ENCODE results near the gene TUT1.

Gene TUT1

GRCh38 chr11:62545437-62546243 is 45.7 kb downstream of the TUT1 start:
- peak overlapping the region; percentile 79 for H3K27ac ChIP-seq
- H3K36me3 ChIP-seq (ENCODE audit: insufficient read depth) = no peaks in the 10 kb centered on the region
- no peak for TF ChIP-seq CTCF (conservative IDR thresholded peaks at IDR 0.05; ENCODE audit: low read depth, low read length)
- H3K4me2 ChIP-seq = peak overlapping the region; percentile 99
- H3K27me3 ChIP-seq (ENCODE audit: insufficient read depth, low read depth) = no peaks in the 10 kb centered on the region
- peaks cover 56% of the 10 kb centered on the region for H3K4me1 ChIP-seq (ENCODE audit: low read depth, poor library complexity, severe bottlenecking)
- H4K20me1 ChIP-seq (ENCODE audit: insufficient read depth) = peaks cover 10% of the 10 kb centered on the region; the same call in 1 of the 2 replicates
- H3K79me2 ChIP-seq (ENCODE audit: insufficient read depth, low read depth) = peaks cover 59% of the 10 kb centered on the region
- peak overlapping the region; percentile 34; the same call in 1 of the 2 replicates for H2AFZ ChIP-seq (ENCODE audit: low read depth)
- H3K9ac ChIP-seq = peak overlapping the region; percentile 73
- no peak overlapping the region for H3K4me3 ChIP-seq (IDR thresholded peaks at IDR 0.05; ENCODE audit: insufficient read depth, low read depth, low read length)

GRCh38 chr11:62544581-62545436 is 46.5 kb downstream of the TUT1 start:
- no peaks in the 10 kb centered on the region for H3K27me3 ChIP-seq (ENCODE audit: insufficient read depth, low read depth)
- peaks cover 18% of the 10 kb centered on the region for H4K20me1 ChIP-seq (ENCODE audit: insufficient read depth)
- H2AFZ ChIP-seq (ENCODE audit: low read depth) = peak overlapping the region; percentile 3; the same call in 1 of the 2 replicates
- no peak overlapping the region for H3K4me3 ChIP-seq (IDR thresholded peaks at IDR 0.05; ENCODE audit: insufficient read depth, low read depth, low read length)
- H3K4me1 ChIP-seq (ENCODE audit: low read depth, poor library complexity, severe bottlenecking) = peaks cover 56% of the 10 kb centered on the region
- peak overlapping the region; percentile 73 for H3K9ac ChIP-seq
- peaks cover 67% of the 10 kb centered on the region for H3K79me2 ChIP-seq (ENCODE audit: insufficient read depth, low read depth)
- TF ChIP-seq CTCF (conservative IDR thresholded peaks at IDR 0.05; ENCODE audit: low read depth, low read length) = no peak
- H3K27ac ChIP-seq = peak overlapping the region; percentile 79
- H3K36me3 ChIP-seq (ENCODE audit: insufficient read depth) = no peaks in the 10 kb centered on the region
- peak overlapping the region; percentile 99 for H3K4me2 ChIP-seq

GRCh38 chr11:62543680-62544444 is 47.5 kb downstream of the TUT1 start:
- H3K4me2 ChIP-seq = peak overlapping the region; percentile 99
- H3K9ac ChIP-seq = peak overlapping the region; percentile 73
- no peak for TF ChIP-seq CTCF (conservative IDR thresholded peaks at IDR 0.05; ENCODE audit: low read depth, low read length)
- no peak overlapping the region for H2AFZ ChIP-seq (ENCODE audit: low read depth)
- no peaks in the 10 kb centered on the region for H3K27me3 ChIP-seq (ENCODE audit: insufficient read depth, low read depth)
- peaks cover 76% of the 10 kb centered on the region for H3K79me2 ChIP-seq (ENCODE audit: insufficient read depth, low read depth)
- peaks cover 24% of the 10 kb centered on the region for H4K20me1 ChIP-seq (ENCODE audit: insufficient read depth)
- H3K4me1 ChIP-seq (ENCODE audit: low read depth, poor library complexity, severe bottlenecking) = peaks cover 60% of the 10 kb centered on the region
- no peaks in the 10 kb centered on the region for H3K36me3 ChIP-seq (ENCODE audit: insufficient read depth)
- peak overlapping the region; percentile 79 for H3K27ac ChIP-seq
- H3K4me3 ChIP-seq (IDR thresholded peaks at IDR 0.05; ENCODE audit: insufficient read depth, low read depth, low read length) = no peak overlapping the region

Data from KMS-11 (cell line).